ENCODE data around the gene GALR1.

The GALR1 gene

GRCh38 chr18:77208964-77209363 lies 40.7 kb upstream of the GALR1 start:
- TF ChIP-seq FOXP2 (optimal IDR thresholded peaks at IDR 0.05; ENCODE audit: borderline replicate concordance, extremely low read depth, extremely low read length, insufficient read depth) (no peak), TAF1 (IDR thresholded peaks at IDR 0.05; ENCODE audit: borderline replicate concordance, insufficient read depth, low read length) (no peak), REST (IDR thresholded peaks at IDR 0.05; ENCODE audit: insufficient read depth in 1 of 2, low read depth in 2 of 2, low read length in 2 of 2) (no peak), POLR2AphosphoS5 (IDR thresholded peaks at IDR 0.05; ENCODE audit: low read depth, low read length) (no peak), SIN3A (IDR thresholded peaks at IDR 0.05; ENCODE audit: borderline replicate concordance, insufficient read depth, low read length) (no peak)

GRCh38 chr18:77209587-77209986 lies 40.1 kb upstream of the GALR1 start:
- TF ChIP-seq POLR2AphosphoS5 (IDR thresholded peaks at IDR 0.05; ENCODE audit: low read depth, low read length): no peak
- no peak for TF ChIP-seq FOXP2 (optimal IDR thresholded peaks at IDR 0.05; ENCODE audit: borderline replicate concordance, extremely low read depth, extremely low read length, insufficient read depth)
- TF ChIP-seq TAF1 (IDR thresholded peaks at IDR 0.05; ENCODE audit: borderline replicate concordance, insufficient read depth, low read length): no peak
- no peak for TF ChIP-seq REST (IDR thresholded peaks at IDR 0.05; ENCODE audit: insufficient read depth in 1 of 2, low read depth in 2 of 2, low read length in 2 of 2)
- no peak for TF ChIP-seq SIN3A (IDR thresholded peaks at IDR 0.05; ENCODE audit: borderline replicate concordance, insufficient read depth, low read length)

GRCh38 chr18:77210249-77210648 lies 39.4 kb upstream of the GALR1 start:
- TF ChIP-seq REST (IDR thresholded peaks at IDR 0.05; ENCODE audit: insufficient read depth in 1 of 2, low read depth in 2 of 2, low read length in 2 of 2): no peak
- no peak for TF ChIP-seq POLR2AphosphoS5 (IDR thresholded peaks at IDR 0.05; ENCODE audit: low read depth, low read length)
- no peak for TF ChIP-seq FOXP2 (optimal IDR thresholded peaks at IDR 0.05; ENCODE audit: borderline replicate concordance, extremely low read depth, extremely low read length, insufficient read depth)
- no peak for TF ChIP-seq TAF1 (IDR thresholded peaks at IDR 0.05; ENCODE audit: borderline replicate concordance, insufficient read depth, low read length)

GRCh38 chr18:77218642-77219041 lies 31.0 kb upstream of the GALR1 start:
- TF ChIP-seq FOXP2 (optimal IDR thresholded peaks at IDR 0.05; ENCODE audit: borderline replicate concordance, extremely low read depth, extremely low read length, insufficient read depth): no peak
- TF ChIP-seq REST (IDR thresholded peaks at IDR 0.05; ENCODE audit: insufficient read depth in 1 of 2, low read depth in 2 of 2, low read length in 2 of 2): no peak
- no peak for TF ChIP-seq SIN3A (IDR thresholded peaks at IDR 0.05; ENCODE audit: borderline replicate concordance, insufficient read depth, low read length)
- TF ChIP-seq TAF1 (IDR thresholded peaks at IDR 0.05; ENCODE audit: borderline replicate concordance, insufficient read depth, low read length): no peak
- no peak for TF ChIP-seq POLR2AphosphoS5 (IDR thresholded peaks at IDR 0.05; ENCODE audit: low read depth, low read length)

- TF ChIP-seq FOXP2 (optimal IDR thresholded peaks at IDR 0.05; ENCODE audit: borderline replicate concordance, extremely low read depth, extremely low read length, insufficient read depth) (no peak), REST (IDR thresholded peaks at IDR 0.05; ENCODE audit: insufficient read depth in 1 of 2, low read depth in 2 of 2, low read length in 2 of 2) (no peak), SIN3A (IDR thresholded peaks at IDR 0.05; ENCODE audit: borderline replicate concordance, insufficient read depth, low read length) (no peak), TAF1 (IDR thresholded peaks at IDR 0.05; ENCODE audit: borderline replicate concordance, insufficient read depth, low read length) (no peak), POLR2AphosphoS5 (IDR thresholded peaks at IDR 0.05; ENCODE audit: low read depth, low read length) (no peak)
These were observed 28.9 kb upstream of the GALR1 start for GRCh38 chr18:77220726-77221125.

All from PFSK-1 (cell line).